ENCODE data around the gene SRCAP. TPM values are rescaled to one million over a fixed set of nuclear protein-coding genes. Genes with fewer than 3 reads are reported as not detected.
A peak's percentile ranks its signal among the peaks of the same experiment; 100 is the strongest.

Gene SRCAP
- total RNA-seq, 6 experiments from 2014 or later: 43.4 to 48.1 (median 45.9) TPM

- Mint-ChIP-seq H3K9me3 (no peaks in the 10 kb centered on the region), H3K4me1 (ENCODE audit: low read depth) (peaks cover 25% of the 10 kb centered on the region), H3K4me3 (no peak overlapping the region), H3K27ac (no peak overlapping the region), H3K36me3 (ENCODE audit: low read depth) (peaks cover 8% of the 10 kb centered on the region; the same call in 1 of the 2 replicates), H3K27me3 (ENCODE audit: insufficient read depth) (no peaks in the 10 kb centered on the region; the same call in none of the 2 replicates)
- DNase-seq: no peak
- no peak for TF ChIP-seq CTCF (IDR thresholded peaks at IDR 0.05)
Measured at GRCh38 chr16:30784215-30784614, 85.2 kb downstream of the SRCAP start.

GRCh38 chr16:30785126-30786106, 86.4 kb downstream of the SRCAP start:
- no peak for DNase-seq
- Mint-ChIP-seq H3K27ac (peak overlapping the region; percentile 83), H3K4me1 (ENCODE audit: low read depth) (peaks cover 25% of the 10 kb centered on the region), H3K27me3 (ENCODE audit: insufficient read depth) (no peaks in the 10 kb centered on the region; the same call in none of the 2 replicates), H3K4me3 (peak overlapping the region; percentile 92), H3K9me3 (no peaks in the 10 kb centered on the region), H3K36me3 (ENCODE audit: low read depth) (peaks cover 8% of the 10 kb centered on the region; the same call in 1 of the 2 replicates)
- TF ChIP-seq CTCF (IDR thresholded peaks at IDR 0.05): no peak

GRCh38 chr16:30786115-30786935, 87.4 kb downstream of the SRCAP start:
- H3K4me3 Mint-ChIP-seq: peak overlapping the region; percentile 92
- TF ChIP-seq CTCF (IDR thresholded peaks at IDR 0.05): peak; percentile 31
- peak; percentile 79 for DNase-seq
- H3K9me3 Mint-ChIP-seq: no peaks in the 10 kb centered on the region
- H3K27me3 Mint-ChIP-seq (ENCODE audit: insufficient read depth): no peaks in the 10 kb centered on the region; the same call in 1 of the 2 replicates
- peaks cover 25% of the 10 kb centered on the region for H3K4me1 Mint-ChIP-seq (ENCODE audit: low read depth)
- H3K36me3 Mint-ChIP-seq (ENCODE audit: low read depth): peaks cover 8% of the 10 kb centered on the region; the same call in 1 of the 2 replicates
- peak overlapping the region; percentile 83 for H3K27ac Mint-ChIP-seq

- Mint-ChIP-seq H3K9me3 (no peaks in the 10 kb centered on the region), H3K27me3 (ENCODE audit: insufficient read depth) (no peaks in the 10 kb centered on the region), H3K36me3 (ENCODE audit: low read depth) (peaks cover 8% of the 10 kb centered on the region; the same call in 1 of the 2 replicates), H3K27ac (peak within 1 kb of the TSS; percentile 91), H3K4me1 (ENCODE audit: low read depth) (peaks cover 25% of the 10 kb centered on the region), H3K4me3 (peak within 1 kb of the TSS; percentile 92)
- DNase-seq: peak; percentile 37
- no peak for TF ChIP-seq CTCF (IDR thresholded peaks at IDR 0.05)
Measured at GRCh38 chr16:30786936-30787612, 88.1 kb downstream of the SRCAP start, which contains the start of gene ZNF629. Gene ZNF629, minus strand, starts transcription at chr16:30787205. Its CDS starts 2,723 bp downstream, at chr16:30784482.
